IPS-20b (cell line): ENCODE measurements around the gene ELF2.
"Not testable (repeated sequence)": the region's sequence is repeated elsewhere in the genome, so short reads cannot be mapped to it uniquely, and the experiment has no call there.

Experiments used
- H3K27ac ChIP-seq: one replicate; pipeline ENCODE4 v1.5.1; 2013; ENCODE audit warnings: low read length
- H3K27me3 ChIP-seq: 2 replicates; pipeline ENCODE4 v1.6.1; 2013; ENCODE audit warnings: mild to moderate bottlenecking, low read length, inconsistent platforms; ENCODE audit not compliant: insufficient read depth
- H3K36me3 ChIP-seq: 2 replicates; pipeline ENCODE4 v1.6.1; 2013; ENCODE audit warnings: low read depth, mild to moderate bottlenecking, inconsistent platforms, low read length, moderate library complexity; ENCODE audit not compliant: insufficient read depth
- H3K4me1 ChIP-seq: 2 replicates; pipeline ENCODE4 v1.6.1; 2013; ENCODE audit warnings: mild to moderate bottlenecking, control low read depth, inconsistent platforms, low read length, moderate library complexity; ENCODE audit not compliant: insufficient read depth
- H3K4me3 ChIP-seq: 2 replicates; pipeline ENCODE4 v1.5.1; 2013; ENCODE audit warnings: mild to moderate bottlenecking, low read length, inconsistent platforms
- H3K9ac ChIP-seq: 2 replicates; pipeline ENCODE4 v1.6.1; 2013; ENCODE audit warnings: low read depth, mild to moderate bottlenecking, inconsistent platforms, low read length, moderate library complexity
- H3K9me3 ChIP-seq: 2 replicates; pipeline ENCODE4 v1.6.1; 2013; ENCODE audit warnings: mild to moderate bottlenecking, low read depth, low read length, inconsistent platforms; ENCODE audit not compliant: insufficient read depth

The ELF2 gene

DNA sequence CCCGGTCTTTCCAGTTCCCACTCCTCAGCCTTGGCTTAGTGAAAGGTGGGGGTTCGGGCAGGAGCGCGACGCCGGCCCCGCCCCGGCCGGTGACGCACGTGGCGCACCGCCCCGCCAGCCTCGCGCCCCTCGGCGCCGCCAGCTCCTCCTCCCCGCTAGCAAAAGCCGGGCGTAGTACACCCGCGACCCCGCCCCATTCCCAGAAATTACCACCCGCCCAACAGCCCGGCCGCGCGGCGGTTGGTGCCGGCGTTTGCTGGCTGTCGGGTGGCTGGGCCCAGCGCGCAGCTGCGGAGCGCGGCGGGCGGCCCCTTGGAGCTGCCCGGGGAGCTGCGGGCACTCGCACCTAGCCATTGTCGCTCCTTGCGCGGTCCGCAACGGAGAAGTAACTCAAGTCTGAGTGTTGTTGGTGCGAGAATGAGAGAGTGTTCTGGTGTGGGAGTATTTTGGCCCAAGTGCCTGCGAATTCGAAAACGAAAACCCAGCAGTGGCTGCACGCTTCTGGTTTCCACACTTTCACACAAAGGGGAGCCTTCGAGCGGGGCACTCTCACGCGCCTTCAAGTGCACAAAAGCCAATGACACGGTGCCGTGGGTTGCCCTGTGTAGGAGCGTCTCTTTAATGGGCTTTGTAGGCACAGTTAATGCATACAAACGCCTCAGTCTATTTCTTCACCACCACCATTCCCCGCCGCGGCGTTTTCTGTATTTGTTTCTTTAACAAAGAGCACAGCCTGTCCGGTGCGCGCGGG is 1.0 kb upstream of the ELF2 start:
- no peaks in the 10 kb centered on the region for H3K36me3 ChIP-seq
- H3K9ac ChIP-seq = peak overlapping the region; percentile 92
- peaks cover 18% of the 10 kb centered on the region; the same call in 1 of the 2 replicates for H3K27me3 ChIP-seq
- peaks cover 7% of the 10 kb centered on the region; the same call in 1 of the 2 replicates for H3K4me1 ChIP-seq
- H3K9me3 ChIP-seq = no peaks in the 10 kb centered on the region
- H3K4me3 ChIP-seq = peak overlapping the region; percentile 81
- H3K27ac ChIP-seq = peak overlapping the region; percentile 34

GRCh38 chr4:139176302-139177048 is 543 bp downstream of the ELF2 start:
- H3K27ac ChIP-seq = peak overlapping the region; percentile 21
- peak overlapping the region; percentile 73; the same call in 1 of the 2 replicates for H3K9ac ChIP-seq
- H3K9me3 ChIP-seq = no peaks in the 10 kb centered on the region
- H3K4me3 ChIP-seq = peak overlapping the region; percentile 86
- H3K4me1 ChIP-seq = peaks cover 17% of the 10 kb centered on the region
- peaks cover 18% of the 10 kb centered on the region; the same call in 1 of the 2 replicates for H3K27me3 ChIP-seq
- no peaks in the 10 kb centered on the region for H3K36me3 ChIP-seq

DNA sequence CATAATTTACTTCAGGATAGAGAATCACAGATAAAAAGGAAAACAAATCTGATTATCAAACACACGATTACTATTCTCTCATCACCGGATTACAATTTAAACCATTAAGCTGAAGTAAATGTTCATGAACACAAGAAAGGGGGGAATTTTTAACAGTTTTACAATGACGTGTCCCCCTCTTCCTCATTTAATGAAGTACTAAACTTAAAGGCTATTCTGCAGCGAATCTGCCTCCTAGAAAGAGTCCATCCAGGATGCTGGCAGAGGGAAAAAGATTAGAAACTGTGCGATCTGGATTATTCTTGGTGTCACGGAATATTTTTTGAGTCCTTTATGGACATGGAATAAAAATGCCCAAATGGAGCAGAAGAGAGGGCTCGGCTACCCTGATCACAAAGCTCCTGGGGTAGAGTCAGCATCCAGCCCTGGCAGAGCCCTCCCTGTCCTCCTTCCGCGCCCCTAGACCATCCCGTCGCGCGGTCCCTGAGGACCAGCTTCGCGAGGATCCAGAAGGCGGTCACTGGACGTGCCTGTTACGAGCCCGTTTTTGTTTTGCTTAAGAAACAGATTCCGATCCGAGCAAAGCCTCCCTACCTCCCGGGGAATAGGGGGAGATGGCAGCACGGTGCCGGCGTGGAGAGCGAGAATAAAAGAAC is 1.2 kb downstream of the ELF2 start:
- no peaks in the 10 kb centered on the region for H3K9me3 ChIP-seq
- H3K4me1 ChIP-seq = peaks cover 17% of the 10 kb centered on the region
- no peaks in the 10 kb centered on the region for H3K36me3 ChIP-seq
- H3K4me3 ChIP-seq = peak overlapping the region; percentile 86
- H3K27ac ChIP-seq = peak overlapping the region; percentile 21
- peaks cover 18% of the 10 kb centered on the region; the same call in 1 of the 2 replicates for H3K27me3 ChIP-seq
- peak overlapping the region; percentile 73; the same call in 1 of the 2 replicates for H3K9ac ChIP-seq

- Histone ChIP-seq H3K27ac (no peak overlapping the region), H3K36me3 (no peaks in the 10 kb centered on the region), H3K9ac (peak overlapping the region; percentile 23; the same call in 1 of the 2 replicates)
These were observed 4.9 kb downstream of the ELF2 start for GRCh38 chr4:139171876-139172691.

GRCh38 chr4:139170932-139171331 is 6.1 kb downstream of the ELF2 start:
- no peak overlapping the region for H3K27ac ChIP-seq
- H3K4me3 ChIP-seq = no peak overlapping the region
- peaks cover 24% of the 10 kb centered on the region for H3K4me1 ChIP-seq

More at GRCh38 chr4:139171876-139172691, 4.9 kb downstream of the ELF2 start:
- H3K4me3 ChIP-seq = no peak overlapping the region
- H3K4me1 ChIP-seq = peaks cover 24% of the 10 kb centered on the region
- H3K27me3 ChIP-seq = peaks cover 18% of the 10 kb centered on the region; the same call in 1 of the 2 replicates
- no peaks in the 10 kb centered on the region for H3K9me3 ChIP-seq

DNA sequence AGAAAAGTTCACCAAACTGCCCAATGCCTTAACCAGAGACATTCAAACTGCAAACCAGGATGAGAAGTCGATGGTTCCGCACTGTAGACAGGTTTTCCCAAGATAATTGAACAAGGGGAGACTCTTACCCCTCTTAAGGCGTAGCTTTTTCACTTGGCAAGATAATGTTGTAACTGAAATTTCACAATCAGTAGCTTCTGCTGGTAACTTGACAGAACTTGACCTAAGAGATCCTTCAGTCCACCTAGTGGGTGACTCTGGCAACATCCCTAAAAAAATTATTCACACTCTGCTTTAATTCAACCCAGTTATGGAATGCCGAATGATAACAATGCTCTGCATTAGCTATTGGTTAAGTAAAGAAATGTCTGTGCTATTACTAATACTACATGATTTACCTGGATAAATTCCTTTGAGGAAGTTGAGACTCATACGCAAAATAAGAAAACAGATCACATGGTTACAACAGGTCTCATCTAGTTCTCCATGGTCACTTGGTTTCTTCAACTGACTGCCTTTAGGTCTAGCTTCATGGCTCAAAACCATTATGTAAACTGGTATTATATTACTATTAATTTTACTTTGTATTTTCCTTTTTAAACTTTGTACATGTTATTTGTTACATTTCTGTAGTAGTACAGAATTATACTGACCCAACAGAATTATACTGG is 9.1 kb downstream of the ELF2 start:
- Histone ChIP-seq H3K36me3 (no peaks in the 10 kb centered on the region), H3K9ac (no peak overlapping the region), H3K4me3 (no peak overlapping the region), H3K9me3 (no peaks in the 10 kb centered on the region), H3K27me3 (no peaks in the 10 kb centered on the region), H3K4me1 (peaks cover 16% of the 10 kb centered on the region), H3K27ac (no peak overlapping the region)

More at GRCh38 chr4:139170932-139171331, 6.1 kb downstream of the ELF2 start:
- peaks cover 18% of the 10 kb centered on the region; the same call in 1 of the 2 replicates for H3K27me3 ChIP-seq
- H3K9me3 ChIP-seq = no peaks in the 10 kb centered on the region
- no peak overlapping the region for H3K9ac ChIP-seq
- no peaks in the 10 kb centered on the region for H3K36me3 ChIP-seq

- no peak overlapping the region for H3K9ac ChIP-seq
- H3K36me3 ChIP-seq = no peaks in the 10 kb centered on the region
- no peak overlapping the region for H3K4me3 ChIP-seq
- H3K4me1 ChIP-seq = peaks cover 12% of the 10 kb centered on the region
- no peaks in the 10 kb centered on the region for H3K9me3 ChIP-seq
- H3K27me3 ChIP-seq = no peaks in the 10 kb centered on the region
- no peak overlapping the region for H3K27ac ChIP-seq
These were observed 12.3 kb downstream of the ELF2 start for GRCh38 chr4:139164731-139165130.

- no peak overlapping the region for H3K4me3 ChIP-seq
- H3K27ac ChIP-seq = no peak overlapping the region
These were observed 13.2 kb downstream of the ELF2 start for GRCh38 chr4:139163806-139164206.

DNA sequence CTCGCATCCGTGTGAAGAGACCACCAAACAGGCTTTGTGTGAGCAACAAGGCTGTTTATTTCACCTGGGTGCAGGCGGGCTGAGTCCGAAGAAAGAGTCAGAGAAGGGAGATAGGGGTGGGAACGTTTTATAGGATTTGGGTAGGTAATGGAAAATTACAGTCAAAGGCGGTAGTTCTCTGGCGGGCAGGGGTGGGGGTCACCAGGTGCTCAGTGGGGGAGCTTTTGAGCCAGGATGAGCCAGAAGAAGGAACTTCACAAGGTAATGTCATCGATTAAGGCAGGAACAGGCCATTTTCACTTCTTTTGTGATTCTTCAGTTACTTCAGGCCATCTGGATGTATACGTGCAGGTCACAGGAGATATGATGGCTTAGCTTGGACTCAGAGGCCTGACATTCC is 19.0 kb downstream of the ELF2 start:
- Histone ChIP-seq H3K9ac (peak overlapping the region; percentile 70; the same call in 1 of the 2 replicates), H3K4me1 (peaks cover 45% of the 10 kb centered on the region)
- H3K9me3 ChIP-seq, H3K27ac ChIP-seq, H3K36me3 ChIP-seq, H3K27me3 ChIP-seq, H3K4me3 ChIP-seq: not testable (repeated sequence)

More at GRCh38 chr4:139163806-139164206, 13.2 kb downstream of the ELF2 start:
- Histone ChIP-seq H3K9me3 (no peaks in the 10 kb centered on the region), H3K36me3 (no peaks in the 10 kb centered on the region), H3K9ac (no peak overlapping the region), H3K27me3 (no peaks in the 10 kb centered on the region), H3K4me1 (peaks cover 16% of the 10 kb centered on the region)

DNA sequence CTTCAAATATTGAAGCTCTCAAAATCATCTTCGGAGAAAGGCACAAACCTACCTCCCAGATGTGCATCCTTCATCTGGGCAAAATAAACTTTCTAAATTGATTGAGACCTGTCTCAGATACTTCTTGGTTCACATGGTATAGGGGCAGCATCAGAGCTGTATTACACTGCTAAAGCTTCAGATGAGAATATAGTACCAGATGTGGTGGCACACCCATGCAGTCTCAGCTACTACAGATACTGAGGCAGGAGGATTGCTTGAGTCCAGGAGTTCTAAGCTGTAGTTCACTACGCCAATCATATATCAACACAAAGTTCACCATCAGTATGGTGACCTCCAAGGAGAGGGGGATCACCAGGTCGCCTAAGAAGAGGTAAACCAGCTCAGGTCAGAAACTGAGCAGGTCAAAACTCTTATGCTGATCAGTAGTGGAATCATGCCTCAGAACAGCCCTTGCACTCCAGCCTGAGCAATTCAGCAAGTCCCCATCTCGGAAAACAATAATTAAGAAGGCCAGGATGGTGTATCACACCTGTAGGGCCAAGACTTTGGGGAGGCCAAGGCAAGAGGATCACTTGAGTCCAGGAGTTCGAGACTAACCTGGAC is 22.0 kb downstream of the ELF2 start:
- Histone ChIP-seq H3K27ac (no peak overlapping the region), H3K9ac (peak overlapping the region; percentile 82; the same call in 1 of the 2 replicates)

More for the DNA sequence above, 22.0 kb downstream of the ELF2 start:
- H3K27me3 ChIP-seq = no peaks in the 10 kb centered on the region
- no peaks in the 10 kb centered on the region for H3K9me3 ChIP-seq
- H3K4me1 ChIP-seq = peaks cover 42% of the 10 kb centered on the region
- H3K36me3 ChIP-seq = no peaks in the 10 kb centered on the region
- H3K4me3 ChIP-seq = peak overlapping the region; percentile 9; the same call in 1 of the 2 replicates
